ENCODE measurements around the gene C5orf15. TPM values are rescaled to one million over a fixed set of nuclear protein-coding genes. Genes with fewer than 3 reads are reported as not detected.

The C5orf15 gene
- total RNA-seq, 2 donors from 2014 or later = 39.5 to 56.1 TPM

DNA sequence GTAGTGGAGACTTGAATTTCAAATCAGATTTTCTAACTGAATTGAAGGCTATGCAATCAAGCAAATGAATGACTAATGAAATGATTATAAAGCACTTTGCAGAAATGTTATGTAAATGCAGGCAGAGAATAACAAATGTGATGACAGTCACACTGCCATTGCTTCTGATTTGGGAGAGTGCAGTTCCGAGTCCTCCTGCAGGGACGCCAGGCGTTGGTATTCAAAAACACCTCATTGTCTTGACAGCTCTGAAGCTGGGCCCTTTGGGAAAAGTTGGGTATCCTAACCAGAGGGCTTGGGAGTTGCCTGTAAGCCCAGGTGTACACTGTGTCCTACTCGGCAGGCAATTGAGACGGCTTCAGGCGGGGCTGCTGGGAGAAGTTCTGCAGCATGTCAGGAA is 57.9 kb downstream of the C5orf15 start:
- H3K4me1 ChIP-seq (ENCODE audit: control insufficient read depth in 1 of 2, low read depth in 2 of 2) = no peaks in the 10 kb centered on the region
- no peak overlapping the region for H3K4me3 ChIP-seq
- DNase-seq (ENCODE audit: low spot score) = no peak
- ATAC-seq (ENCODE audit: insufficient number of reproducible peaks, low FRiP score, low read depth) = no peak
- H3K9me3 ChIP-seq = no peaks in the 10 kb centered on the region
- H3K27ac ChIP-seq = no peak overlapping the region
- no peaks in the 10 kb centered on the region for H3K27me3 ChIP-seq (replicated peaks; ENCODE audit: insufficient read depth)
- TF ChIP-seq, protein P1, sequence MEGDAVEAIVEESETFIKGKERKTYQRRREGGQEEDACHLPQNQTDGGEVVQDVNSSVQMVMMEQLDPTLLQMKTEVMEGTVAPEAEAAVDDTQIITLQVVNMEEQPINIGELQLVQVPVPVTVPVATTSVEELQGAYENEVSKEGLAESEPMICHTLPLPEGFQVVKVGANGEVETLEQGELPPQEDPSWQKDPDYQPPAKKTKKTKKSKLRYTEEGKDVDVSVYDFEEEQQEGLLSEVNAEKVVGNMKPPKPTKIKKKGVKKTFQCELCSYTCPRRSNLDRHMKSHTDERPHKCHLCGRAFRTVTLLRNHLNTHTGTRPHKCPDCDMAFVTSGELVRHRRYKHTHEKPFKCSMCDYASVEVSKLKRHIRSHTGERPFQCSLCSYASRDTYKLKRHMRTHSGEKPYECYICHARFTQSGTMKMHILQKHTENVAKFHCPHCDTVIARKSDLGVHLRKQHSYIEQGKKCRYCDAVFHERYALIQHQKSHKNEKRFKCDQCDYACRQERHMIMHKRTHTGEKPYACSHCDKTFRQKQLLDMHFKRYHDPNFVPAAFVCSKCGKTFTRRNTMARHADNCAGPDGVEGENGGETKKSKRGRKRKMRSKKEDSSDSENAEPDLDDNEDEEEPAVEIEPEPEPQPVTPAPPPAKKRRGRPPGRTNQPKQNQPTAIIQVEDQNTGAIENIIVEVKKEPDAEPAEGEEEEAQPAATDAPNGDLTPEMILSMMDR (IDR thresholded peaks at IDR 0.05) = no peak
- no peaks in the 10 kb centered on the region for H3K36me3 ChIP-seq

DNA sequence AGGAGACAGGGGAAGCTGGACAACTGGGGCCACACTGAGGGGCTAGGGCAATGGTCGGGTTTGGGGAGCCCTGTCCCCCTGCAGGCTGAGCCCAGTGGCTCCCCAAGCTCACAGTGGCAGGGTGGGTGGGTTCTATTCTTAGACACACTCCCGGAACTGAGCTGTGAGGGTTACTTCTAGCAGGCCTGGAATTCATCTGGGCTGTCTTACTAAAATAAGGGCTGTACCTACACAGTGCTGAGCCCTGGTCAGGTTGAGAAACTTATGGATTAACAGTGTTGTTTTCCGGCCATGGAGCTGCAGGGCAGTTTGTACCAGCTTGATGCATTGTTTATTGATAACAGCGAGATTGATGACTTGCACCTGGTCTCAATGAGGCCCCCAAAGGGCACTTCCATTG is 58.8 kb downstream of the C5orf15 start:
- no peaks in the 10 kb centered on the region for H3K27me3 ChIP-seq (replicated peaks; ENCODE audit: insufficient read depth)
- no peak overlapping the region for H3K4me3 ChIP-seq
- ATAC-seq (ENCODE audit: insufficient number of reproducible peaks, low FRiP score, low read depth) (peak; percentile 34), DNase-seq (ENCODE audit: low spot score) (no peak)
- no peaks in the 10 kb centered on the region for H3K9me3 ChIP-seq
- H3K27ac ChIP-seq = no peak overlapping the region
- H3K36me3 ChIP-seq = no peaks in the 10 kb centered on the region
- TF ChIP-seq, protein P1 (IDR thresholded peaks at IDR 0.05) = no peak
- no peaks in the 10 kb centered on the region for H3K4me1 ChIP-seq (ENCODE audit: control insufficient read depth in 1 of 2, low read depth in 2 of 2)

DNA sequence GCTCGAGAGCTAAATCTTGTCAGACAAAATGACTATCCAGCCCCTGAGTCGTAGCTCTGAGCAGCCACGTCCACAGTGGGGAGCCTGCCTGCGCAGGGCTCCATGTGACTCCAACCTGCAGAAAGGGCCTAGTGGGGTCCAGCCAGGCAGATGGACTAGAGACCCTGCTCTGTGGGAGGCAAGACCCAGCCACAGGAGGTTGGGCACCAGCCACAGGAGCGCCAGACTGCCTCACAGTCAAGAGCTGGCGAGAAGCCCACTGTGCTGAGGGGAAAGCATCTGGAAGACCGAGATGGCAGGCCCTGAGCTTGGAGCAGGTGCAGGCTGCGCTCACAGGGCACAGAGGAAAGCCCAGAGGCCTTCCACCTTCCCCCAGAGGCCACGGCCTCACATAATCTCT is 61.4 kb downstream of the C5orf15 start:
- no peaks in the 10 kb centered on the region for H3K27me3 ChIP-seq (replicated peaks; ENCODE audit: insufficient read depth)
- H3K27ac ChIP-seq = no peak overlapping the region
- H3K4me1 ChIP-seq (ENCODE audit: control insufficient read depth in 1 of 2, low read depth in 2 of 2) = no peaks in the 10 kb centered on the region
- ATAC-seq (ENCODE audit: insufficient number of reproducible peaks, low FRiP score, low read depth) (no peak), DNase-seq (ENCODE audit: low spot score) (no peak)
- no peaks in the 10 kb centered on the region for H3K36me3 ChIP-seq
- H3K9me3 ChIP-seq = no peaks in the 10 kb centered on the region
- no peak overlapping the region for H3K4me3 ChIP-seq
- TF ChIP-seq, protein P1 (IDR thresholded peaks at IDR 0.05) = no peak

DNA sequence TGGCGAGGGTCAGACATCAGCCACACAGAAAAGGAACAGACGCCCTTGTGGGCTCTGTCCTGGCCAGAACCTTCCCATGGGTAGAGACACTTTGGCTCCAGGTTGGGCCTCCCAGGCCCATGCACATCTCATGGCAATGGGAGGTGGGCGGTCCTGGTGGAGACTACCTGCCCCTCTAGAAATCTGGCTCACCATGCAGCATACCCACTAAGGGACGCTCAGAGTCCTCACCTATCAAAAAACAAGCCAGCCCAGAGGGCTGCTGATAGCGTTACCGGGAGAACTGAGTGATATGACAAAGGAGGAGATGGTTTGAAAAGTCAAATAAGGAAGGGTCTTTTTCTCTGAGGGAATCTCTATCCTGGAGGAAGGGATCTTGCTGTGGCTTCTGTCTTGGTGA is 62.1 kb downstream of the C5orf15 start:
- no peak overlapping the region for H3K4me3 ChIP-seq
- H3K27me3 ChIP-seq (replicated peaks; ENCODE audit: insufficient read depth) = no peaks in the 10 kb centered on the region
- DNase-seq (ENCODE audit: low spot score) (no peak), ATAC-seq (ENCODE audit: insufficient number of reproducible peaks, low FRiP score, low read depth) (no peak)
- no peaks in the 10 kb centered on the region for H3K36me3 ChIP-seq
- no peaks in the 10 kb centered on the region for H3K9me3 ChIP-seq
- no peaks in the 10 kb centered on the region for H3K4me1 ChIP-seq (ENCODE audit: control insufficient read depth in 1 of 2, low read depth in 2 of 2)
- TF ChIP-seq, protein P1 (IDR thresholded peaks at IDR 0.05) = no peak
- H3K27ac ChIP-seq = no peak overlapping the region

Other genes starting within 250 kb of the C5orf15 start
- gene VDAC1, start 36.4 kb upstream of the C5orf15 start, total RNA-seq = 100 to 1,000 TPM in 1 of 2 donors, 10 to 100 TPM in 1; 77.0 to 112 TPM
- 1 to 10 TPM in 1 of 2 donors, under 1 TPM in 1; 0.54 to 2.1 TPM for gene TCF7, start 146.1 kb upstream of the C5orf15 start, total RNA-seq
- gene SKP1, start 208.3 kb upstream of the C5orf15 start, total RNA-seq = 100 to 1,000 TPM; 206 to 236 TPM

All from thoracic aorta (tissue), 2 donors.